IPS-NIHi11 (cell line): ENCODE results near the gene TRAF3.
"Not testable (repeated sequence)": the region's sequence is repeated elsewhere in the genome, so short reads cannot be mapped to it uniquely, and the experiment has no call there.

Experiments used
- DNase-seq: peaks from one replicate; pipeline ENCODE4 v3.0.0; 2012; ENCODE audit warnings: mixed read lengths, low spot score

Gene TRAF3

GRCh38 chr14:102892651-102893050 is 115.4 kb downstream of the TRAF3 start:
- DNase-seq, result no peak

- no peak for DNase-seq
Observed at GRCh38 chr14:102893452-102893851, 116.2 kb downstream of the TRAF3 start.

- DNase-seq, result not testable (repeated sequence)
Observed at GRCh38 chr14:102896735-102897134, 119.5 kb downstream of the TRAF3 start.

DNA sequence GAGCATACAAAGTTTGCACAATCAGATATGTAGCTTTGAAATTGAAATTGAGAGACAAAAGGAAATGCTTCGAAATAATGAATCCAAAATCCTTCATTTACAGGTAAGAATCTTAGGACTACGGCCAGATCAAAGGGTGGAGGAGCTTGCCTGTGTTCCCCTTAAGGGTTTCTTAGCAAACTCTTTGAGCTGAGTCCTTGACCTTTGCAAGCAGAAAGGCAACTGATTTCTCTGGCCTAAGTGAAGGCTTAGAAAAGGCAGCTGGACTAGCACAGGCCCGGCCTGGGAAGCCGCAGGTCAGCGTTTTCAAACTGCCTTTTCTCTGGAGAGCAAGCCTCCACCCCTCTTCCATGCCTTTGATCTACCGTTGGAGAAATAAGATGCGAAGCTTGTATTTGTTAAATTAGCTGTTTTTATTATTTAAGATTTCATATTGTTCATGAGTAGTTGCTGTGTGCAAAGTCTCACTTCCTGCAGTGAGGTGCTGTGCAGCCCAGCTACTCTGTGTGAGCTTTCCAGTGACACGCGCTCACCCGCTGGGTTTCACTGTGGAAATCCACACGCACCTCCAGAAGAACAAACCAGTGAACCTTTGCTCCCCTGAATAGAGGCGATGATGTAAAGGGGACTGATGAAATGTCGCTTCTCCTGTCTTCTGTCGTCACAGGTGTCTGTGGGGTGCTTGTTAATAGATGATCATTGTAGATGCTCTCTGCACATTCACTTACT is 120.2 kb downstream of the TRAF3 start:
- DNase-seq, result no peak

DNA sequence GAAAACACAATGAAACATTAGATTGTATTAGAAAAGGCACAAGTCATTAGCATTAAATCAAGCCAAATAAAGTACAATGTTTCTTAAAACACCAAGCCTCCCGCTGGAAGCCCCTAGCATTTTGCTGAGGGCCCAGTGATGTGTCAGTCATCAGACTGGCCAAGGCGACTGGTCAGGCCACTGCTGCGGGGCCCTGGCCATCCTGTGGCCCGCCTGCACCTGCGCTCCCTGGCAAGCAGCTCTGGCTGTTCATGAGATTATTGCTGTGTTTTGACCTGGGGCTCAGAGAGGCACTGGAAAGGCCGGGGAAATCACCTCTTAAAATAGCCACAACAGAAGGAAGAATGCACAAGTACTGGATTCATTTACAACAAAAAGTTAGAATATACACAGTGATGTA is 121.0 kb downstream of the TRAF3 start:
- no peak for DNase-seq

DNA sequence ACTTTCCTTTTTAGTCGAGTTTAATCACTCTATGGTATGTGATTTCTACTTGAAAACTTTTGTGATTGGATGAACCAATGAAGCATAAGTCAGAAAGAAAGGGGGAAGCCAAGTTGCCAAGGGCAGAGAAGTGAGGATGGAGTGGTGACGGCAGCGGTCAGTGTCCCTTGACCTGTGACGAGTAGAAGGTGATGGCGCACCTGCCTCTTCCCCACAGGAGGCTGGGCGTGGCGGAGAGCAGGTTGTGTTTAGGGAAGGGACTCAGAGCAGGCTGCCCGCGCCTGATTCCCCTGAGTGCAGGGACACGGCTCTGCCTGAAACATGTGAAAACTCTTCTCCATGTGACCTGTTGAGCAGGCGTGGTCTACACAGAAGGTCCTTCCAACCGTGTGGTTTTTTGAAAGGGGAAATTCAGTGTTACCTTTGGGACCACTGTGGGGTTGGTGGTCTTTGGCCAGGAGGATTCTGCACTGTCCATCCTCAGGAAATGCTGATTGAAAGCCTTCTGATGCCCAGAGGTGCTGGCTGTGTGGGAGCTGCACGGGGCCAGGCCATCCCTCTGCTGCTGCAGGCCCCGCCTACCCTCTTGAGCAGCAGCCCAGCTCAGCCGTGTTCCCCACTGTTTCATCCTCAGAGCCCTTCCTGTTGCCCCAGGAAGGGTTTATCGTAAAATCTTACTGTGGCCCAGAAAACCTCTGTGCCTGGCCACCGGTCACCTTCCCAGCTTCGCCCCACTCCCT is 121.7 kb downstream of the TRAF3 start:
- DNase-seq, result no peak

GRCh38 chr14:102899516-102899900 is 122.3 kb downstream of the TRAF3 start:
- no peak for DNase-seq

GRCh38 chr14:102900631-102901571 is 123.7 kb downstream of the TRAF3 start:
- DNase-seq, result no peak

- DNase-seq, result no peak
Observed at GRCh38 chr14:102901633-102902032, 124.4 kb downstream of the TRAF3 start.

DNA sequence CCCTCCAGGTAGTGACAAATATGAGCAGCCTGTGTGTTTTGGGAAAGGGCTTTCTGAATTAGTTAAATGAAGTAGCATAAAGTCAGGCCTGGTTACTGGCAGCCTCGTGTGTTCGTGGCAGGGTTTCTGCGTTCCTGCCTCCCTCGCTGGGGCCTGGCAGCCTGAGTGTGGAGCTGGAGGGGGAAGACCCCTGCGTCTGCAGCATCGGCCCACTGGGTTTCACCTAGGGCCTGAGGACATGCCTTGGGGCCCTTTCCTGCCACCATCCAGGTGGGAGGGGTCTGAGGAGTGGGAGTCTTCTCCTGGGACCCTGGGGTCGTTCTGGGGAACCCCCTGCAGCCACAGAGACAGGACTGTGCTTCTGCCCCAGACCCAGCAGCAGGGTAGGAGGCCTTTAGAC is 124.8 kb downstream of the TRAF3 start:
- DNase-seq, result no peak

GRCh38 chr14:102902523-102903247 is 125.4 kb downstream of the TRAF3 start:
- DNase-seq, result no peak

GRCh38 chr14:102903248-102903888 is 126.1 kb downstream of the TRAF3 start:
- DNase-seq, result no peak

GRCh38 chr14:102903889-102904512 is 126.8 kb downstream of the TRAF3 start:
- DNase-seq, result no peak

DNA sequence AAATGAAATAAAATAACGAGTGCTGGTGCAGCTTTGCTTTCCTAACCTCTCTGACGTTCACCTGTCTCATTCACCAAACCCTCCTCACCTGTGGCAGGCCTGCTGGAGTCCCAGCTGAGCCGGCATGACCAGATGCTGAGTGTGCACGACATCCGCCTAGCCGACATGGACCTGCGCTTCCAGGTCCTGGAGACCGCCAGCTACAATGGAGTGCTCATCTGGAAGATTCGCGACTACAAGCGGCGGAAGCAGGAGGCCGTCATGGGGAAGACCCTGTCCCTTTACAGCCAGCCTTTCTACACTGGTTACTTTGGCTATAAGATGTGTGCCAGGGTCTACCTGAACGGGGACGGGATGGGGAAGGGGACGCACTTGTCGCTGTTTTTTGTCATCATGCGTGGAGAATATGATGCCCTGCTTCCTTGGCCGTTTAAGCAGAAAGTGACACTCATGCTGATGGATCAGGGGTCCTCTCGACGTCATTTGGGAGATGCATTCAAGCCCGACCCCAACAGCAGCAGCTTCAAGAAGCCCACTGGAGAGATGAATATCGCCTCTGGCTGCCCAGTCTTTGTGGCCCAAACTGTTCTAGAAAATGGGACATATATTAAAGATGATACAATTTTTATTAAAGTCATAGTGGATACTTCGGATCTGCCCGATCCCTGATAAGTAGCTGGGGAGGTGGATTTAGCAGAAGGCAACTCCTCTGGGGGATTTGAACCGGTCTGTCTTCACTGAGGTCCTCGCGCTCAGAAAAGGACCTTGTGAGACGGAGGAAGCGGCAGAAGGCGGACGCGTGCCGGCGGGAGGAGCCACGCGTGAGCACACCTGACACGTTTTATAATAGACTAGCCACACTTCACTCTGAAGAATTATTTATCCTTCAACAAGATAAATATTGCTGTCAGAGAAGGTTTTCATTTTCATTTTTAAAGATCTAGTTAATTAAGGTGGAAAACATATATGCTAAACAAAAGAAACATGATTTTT is 128.2 kb downstream of the TRAF3 start:
- no peak for DNase-seq

GRCh38 chr14:102906616-102907302 is 129.5 kb downstream of the TRAF3 start:
- DNase-seq, result no peak

GRCh38 chr14:102907303-102907844 is 130.1 kb downstream of the TRAF3 start:
- no peak for DNase-seq

GRCh38 chr14:102907980-102908730 is 130.9 kb downstream of the TRAF3 start:
- no peak for DNase-seq
